ENCODE measurements around the gene CA10. TPM values are rescaled to one million over a fixed set of nuclear protein-coding genes. Genes with fewer than 3 reads are reported as not detected.

CA10 gene
- polyA plus RNA-seq, 1 donor from 2014 or later = 6.2 TPM

GRCh38 chr17:51652529-51652928 is 506.0 kb downstream of the CA10 start:
- H4K20me1 ChIP-seq (ENCODE audit: insufficient read depth) = no peaks in the 10 kb centered on the region
- no peaks in the 10 kb centered on the region for H3K79me2 ChIP-seq (replicated peaks; ENCODE audit: insufficient read depth, low read length)
- no peak overlapping the region for H3K9ac ChIP-seq (ENCODE audit: low read length)
- no peak overlapping the region for H2AFZ ChIP-seq (ENCODE audit: low read depth, low read length)
- no peak overlapping the region for H3K27ac ChIP-seq (ENCODE audit: low read length)
- H3K27me3 ChIP-seq (ENCODE audit: insufficient read depth, low read depth, low read length) = no peaks in the 10 kb centered on the region
- H3K4me3 ChIP-seq (ENCODE audit: low read length) = no peak overlapping the region
- H3K9me3 ChIP-seq (ENCODE audit: low read length) = no peaks in the 10 kb centered on the region
- H3K9me2 ChIP-seq (ENCODE audit: insufficient read depth, low read length) = no peaks in the 10 kb centered on the region
- H3F3A ChIP-seq (ENCODE audit: insufficient read depth, low read length, poor library complexity, severe bottlenecking) = no peaks in the 10 kb centered on the region
- H3K36me3 ChIP-seq (ENCODE audit: insufficient read depth, low read length) = no peaks in the 10 kb centered on the region
- no peak for TF ChIP-seq POLR2AphosphoS5 (IDR thresholded peaks at IDR 0.05)
- no peak for TF ChIP-seq MXI1 (conservative IDR thresholded peaks at IDR 0.05; ENCODE audit: poor library complexity, severe bottlenecking)
- TF ChIP-seq EZH2 (IDR thresholded peaks at IDR 0.05; ENCODE audit: borderline replicate concordance, insufficient read depth, low read length, poor library complexity, severe bottlenecking) = no peak
- TF ChIP-seq CTCF (IDR thresholded peaks at IDR 0.05; ENCODE audit: poor library complexity, severe bottlenecking) = no peak
- no peak for TF ChIP-seq EP300 (conservative IDR thresholded peaks at IDR 0.05; ENCODE audit: poor library complexity, severe bottlenecking)
- no peak for TF ChIP-seq TAF1 (IDR thresholded peaks at IDR 0.05; ENCODE audit: low read depth)
- no peak for TF ChIP-seq REST (IDR thresholded peaks at IDR 0.05; ENCODE audit: borderline replicate concordance)
- TF ChIP-seq SMC3 (conservative IDR thresholded peaks at IDR 0.05; ENCODE audit: poor library complexity) = no peak
- H3K4me2 ChIP-seq (ENCODE audit: low read length) = no peak overlapping the region

- H3K9me3 ChIP-seq (ENCODE audit: low read length) = no peaks in the 10 kb centered on the region
- H2AFZ ChIP-seq (ENCODE audit: low read depth, low read length) = no peak overlapping the region
- no peaks in the 10 kb centered on the region for H3K27me3 ChIP-seq (ENCODE audit: insufficient read depth, low read depth, low read length)
- no peaks in the 10 kb centered on the region for H3F3A ChIP-seq (ENCODE audit: insufficient read depth, low read length, poor library complexity, severe bottlenecking)
- H4K20me1 ChIP-seq (ENCODE audit: insufficient read depth) = no peaks in the 10 kb centered on the region
- TF ChIP-seq RAD21 (conservative IDR thresholded peaks at IDR 0.05) = no peak
- TF ChIP-seq EP300 (conservative IDR thresholded peaks at IDR 0.05; ENCODE audit: poor library complexity, severe bottlenecking) = no peak
- TF ChIP-seq TAF1 (IDR thresholded peaks at IDR 0.05; ENCODE audit: low read depth) = no peak
- no peak for TF ChIP-seq MXI1 (conservative IDR thresholded peaks at IDR 0.05; ENCODE audit: poor library complexity, severe bottlenecking)
- TF ChIP-seq CTCF (IDR thresholded peaks at IDR 0.05; ENCODE audit: poor library complexity, severe bottlenecking) = no peak
- no peak for TF ChIP-seq POLR2AphosphoS5 (IDR thresholded peaks at IDR 0.05)
- TF ChIP-seq REST (IDR thresholded peaks at IDR 0.05; ENCODE audit: borderline replicate concordance) = no peak
- no peak for TF ChIP-seq SMC3 (conservative IDR thresholded peaks at IDR 0.05; ENCODE audit: poor library complexity)
- TF ChIP-seq EZH2 (IDR thresholded peaks at IDR 0.05; ENCODE audit: borderline replicate concordance, insufficient read depth, low read length, poor library complexity, severe bottlenecking) = no peak
- H3K9ac ChIP-seq (ENCODE audit: low read length) = no peak overlapping the region
- H3K4me2 ChIP-seq (ENCODE audit: low read length) = no peak overlapping the region
- H3K79me2 ChIP-seq (replicated peaks; ENCODE audit: insufficient read depth, low read length) = no peaks in the 10 kb centered on the region
- H3K27ac ChIP-seq (ENCODE audit: low read length) = no peak overlapping the region
- no peak overlapping the region for H3K4me3 ChIP-seq (ENCODE audit: low read length)
- no peaks in the 10 kb centered on the region for H3K36me3 ChIP-seq (ENCODE audit: insufficient read depth, low read length)
- H3K9me2 ChIP-seq (ENCODE audit: insufficient read depth, low read length) = no peaks in the 10 kb centered on the region
Measured at GRCh38 chr17:51651513-51652298, 506.8 kb downstream of the CA10 start.
